ENCODE results near the gene GRK2. TPM values are rescaled to one million over a fixed set of nuclear protein-coding genes. Genes with fewer than 3 reads are reported as not detected.
A peak's percentile ranks its signal among the peaks of the same experiment; 100 is the strongest.

Gene GRK2
- 100 to 1,000 TPM; 104 to 294 (median 160) TPM for total RNA-seq

- no peak for DNase-seq
- intact Hi-C loops (cut with DNase I; ENCODE audit: low total_unique reads), result loop anchor here (2.0 kb wide), 1 partner anchor 50 kb away; no protein-coding TSS in a partner anchor
- in situ Hi-C loops (cut with MboI; ENCODE audit: low pct_ligation_motif_present in 1 of 4, low pct_unique_long_range_greater_than_20kb in 1 of 4, low sequenced_read_pairs in 3 of 4), result loop anchor here in 2 of 4 donors (5.0 to 25.0 kb wide), 2 partner anchors 51 to 121 kb away; partner anchors contain the start of gene RAD9A (in 1 of the 2)
- Histone ChIP-seq H3K9me3 (no peaks in the 10 kb centered on the region), H3K36me3 (no peaks in the 10 kb centered on the region), H3K4me3 (peak within 1 kb of the TSS; percentile 95 to 99 (median 98)), H3K27me3 (no peaks in the 10 kb centered on the region), H3K27ac (peak within 1 kb of the TSS; percentile 95 to 98 (median 97)), H3K4me1 (peaks cover 45 to 70% (median 63%) of the 10 kb centered on the region in 4 donors)
- WGBS, 2 donors (ENCODE audit: low coverage in 1 of 2), result 0% methylated on average over 42 of the region's 103 CpGs; no CpG with 5 or more reads in 1 of the 2 donors
- TF ChIP-seq CTCF (IDR thresholded peaks at IDR 0.05) (no peak), EP300 (IDR thresholded peaks at IDR 0.05; ENCODE audit: low read depth) (no peak), POLR2A (IDR thresholded peaks at IDR 0.05) (no peak), POLR2AphosphoS5 (IDR thresholded peaks at IDR 0.05) (no peak)
These were observed at the start of gene GRK2 for GRCh38 chr11:67266449-67267187. GRK2 (plus strand) TSS chr11:67266473; CDS start chr11:67266700, 227 bp downstream.

- no peak overlapping the region for H3K4me3 ChIP-seq
- no peak overlapping the region for H3K27ac ChIP-seq
- no peaks in the 10 kb centered on the region for H3K9me3 ChIP-seq
- no peak for DNase-seq
- no peaks in the 10 kb centered on the region for H3K4me1 ChIP-seq
- TF ChIP-seq POLR2AphosphoS5 (IDR thresholded peaks at IDR 0.05) (no peak), POLR2A (IDR thresholded peaks at IDR 0.05) (no peak), CTCF (IDR thresholded peaks at IDR 0.05) (no peak), EP300 (IDR thresholded peaks at IDR 0.05; ENCODE audit: low read depth) (no peak)
- in situ Hi-C loops (cut with MboI; ENCODE audit: low pct_ligation_motif_present in 1 of 4, low pct_unique_long_range_greater_than_20kb in 1 of 4, low sequenced_read_pairs in 3 of 4) (no loop called here), intact Hi-C loops (cut with DNase I; ENCODE audit: low total_unique reads) (no loop called here)
- peaks cover 0 to 52% (median 26%) of the 10 kb centered on the region in 4 donors for H3K36me3 ChIP-seq
- no peaks in the 10 kb centered on the region for H3K27me3 ChIP-seq
- 86 to 95% methylated on average over 4 to 8 of the region's 8 CpGs for WGBS, 2 donors (ENCODE audit: low coverage in 1 of 2)
These were observed 38.5 kb upstream of the GRK2 start for GRCh38 chr11:67227726-67228125.

- no peak for DNase-seq
- in situ Hi-C loops (cut with MboI; ENCODE audit: low pct_ligation_motif_present in 1 of 4, low pct_unique_long_range_greater_than_20kb in 1 of 4, low sequenced_read_pairs in 3 of 4) (no loop called here), intact Hi-C loops (cut with DNase I; ENCODE audit: low total_unique reads) (no loop called here)
- Histone ChIP-seq H3K36me3 (peaks cover 0 to 38% (median 19%) of the 10 kb centered on the region in 4 donors), H3K27me3 (no peaks in the 10 kb centered on the region), H3K27ac (no peak overlapping the region), H3K4me3 (no peak overlapping the region), H3K4me1 (peaks cover 0 to 5% (median 1%) of the 10 kb centered on the region in 4 donors), H3K9me3 (no peaks in the 10 kb centered on the region)
- TF ChIP-seq POLR2AphosphoS5 (IDR thresholded peaks at IDR 0.05), result no peak
- no peak for TF ChIP-seq CTCF (IDR thresholded peaks at IDR 0.05)
- no peak for TF ChIP-seq POLR2A (IDR thresholded peaks at IDR 0.05)
- no peak for TF ChIP-seq EP300 (IDR thresholded peaks at IDR 0.05; ENCODE audit: low read depth)
- WGBS, 2 donors (ENCODE audit: low coverage in 1 of 2), result 90 to 91% methylated on average over 3 of the region's 3 CpGs
These were observed 35.9 kb upstream of the GRK2 start for GRCh38 chr11:67230406-67230805.

GRCh38 chr11:67230886-67231285 is 35.4 kb upstream of the GRK2 start:
- DNase-seq, result no peak
- TF ChIP-seq POLR2AphosphoS5 (IDR thresholded peaks at IDR 0.05), result no peak
- TF ChIP-seq POLR2A (IDR thresholded peaks at IDR 0.05), result no peak
- TF ChIP-seq EP300 (IDR thresholded peaks at IDR 0.05; ENCODE audit: low read depth), result no peak
- TF ChIP-seq CTCF (IDR thresholded peaks at IDR 0.05), result no peak
- WGBS, 2 donors (ENCODE audit: low coverage in 1 of 2), result 96% methylated on average over 1 of the region's 1 CpG; no CpG with 5 or more reads in 1 of the 2 donors
- Histone ChIP-seq H3K4me3 (no peak overlapping the region), H3K9me3 (no peaks in the 10 kb centered on the region), H3K27ac (no peak overlapping the region), H3K36me3 (peaks cover 0 to 36% (median 16%) of the 10 kb centered on the region in 4 donors), H3K27me3 (no peaks in the 10 kb centered on the region), H3K4me1 (peaks cover 0 to 5% (median 1%) of the 10 kb centered on the region in 4 donors)
- in situ Hi-C loops (cut with MboI; ENCODE audit: low pct_ligation_motif_present in 1 of 4, low pct_unique_long_range_greater_than_20kb in 1 of 4, low sequenced_read_pairs in 3 of 4), result no loop called here
- intact Hi-C loops (cut with DNase I; ENCODE audit: low total_unique reads), result no loop called here
